GM19395 (cell line): ENCODE data around the gene DZIP3.
A peak's percentile ranks its signal among the peaks of the same experiment; 100 is the strongest.
"Not testable (repeated sequence)": the region's sequence is repeated elsewhere in the genome, so short reads cannot be mapped to it uniquely, and the experiment has no call there.

Source experiments
- ATAC-seq: cut with Tn5 transposase; IDR thresholded peaks from one replicate; pipeline ENCODE4 v1.9.1; 2021; ENCODE audit warnings: mild to moderate bottlenecking, moderate library complexity; ENCODE audit not compliant: unreplicated experiment

Gene DZIP3

DNA sequence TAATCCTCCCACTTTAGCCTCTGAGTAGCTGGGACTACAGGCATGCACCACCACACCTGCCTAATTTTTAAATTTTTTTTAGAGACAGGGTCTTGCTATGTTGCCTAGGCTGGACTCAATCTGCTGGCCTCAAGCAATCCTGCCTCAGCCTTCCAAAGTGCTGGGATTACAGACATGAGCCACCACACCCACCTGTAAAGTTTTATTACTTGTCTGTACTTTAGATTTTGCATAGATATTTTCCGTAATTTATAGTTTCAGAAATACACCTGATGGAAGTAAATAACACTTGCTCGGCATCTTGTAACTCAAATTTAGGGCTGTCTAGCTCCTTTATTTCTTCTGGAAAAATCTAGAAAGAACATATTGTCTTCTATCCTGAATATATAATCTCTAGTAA is 5.8 kb downstream of the DZIP3 start:
- ATAC-seq, result no peak

- no peak for ATAC-seq
These were observed 8.9 kb downstream of the DZIP3 start for GRCh38 chr3:108598375-108598774.

DNA sequence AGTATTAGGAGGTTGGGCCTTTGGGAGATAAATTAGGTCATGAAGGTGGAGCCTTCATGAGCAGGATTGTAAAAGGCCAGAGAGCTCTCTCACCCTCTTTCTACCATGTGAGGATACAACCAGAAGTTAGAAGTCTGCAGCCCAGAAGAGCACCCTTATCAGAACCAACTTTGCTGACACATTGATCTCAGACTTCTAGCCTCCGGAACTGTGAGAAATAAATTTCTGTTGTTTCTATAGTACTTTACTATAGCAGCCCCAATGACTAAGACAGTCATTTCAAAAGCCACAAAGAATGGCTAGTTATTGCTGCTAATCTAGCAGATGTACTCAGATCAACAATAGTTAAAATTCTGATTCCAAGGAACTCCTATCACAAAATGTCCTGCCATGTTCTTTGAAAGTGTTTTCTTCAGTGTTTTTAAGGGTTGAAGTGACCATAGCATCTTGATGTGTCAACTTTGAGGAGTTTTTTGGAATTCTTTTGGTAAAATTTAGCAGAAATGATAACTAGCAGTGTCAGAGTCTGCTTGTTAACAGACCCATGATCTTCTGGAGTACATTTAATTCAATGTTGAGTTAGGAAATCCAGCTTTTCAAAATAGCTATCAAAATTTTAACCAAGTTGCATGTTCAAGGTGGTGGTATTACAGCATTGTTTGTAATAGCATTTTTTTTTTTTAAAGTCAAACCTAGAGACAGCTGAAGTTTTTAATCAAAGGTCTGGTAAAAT is 10.3 kb downstream of the DZIP3 start:
- ATAC-seq, result no peak

DNA sequence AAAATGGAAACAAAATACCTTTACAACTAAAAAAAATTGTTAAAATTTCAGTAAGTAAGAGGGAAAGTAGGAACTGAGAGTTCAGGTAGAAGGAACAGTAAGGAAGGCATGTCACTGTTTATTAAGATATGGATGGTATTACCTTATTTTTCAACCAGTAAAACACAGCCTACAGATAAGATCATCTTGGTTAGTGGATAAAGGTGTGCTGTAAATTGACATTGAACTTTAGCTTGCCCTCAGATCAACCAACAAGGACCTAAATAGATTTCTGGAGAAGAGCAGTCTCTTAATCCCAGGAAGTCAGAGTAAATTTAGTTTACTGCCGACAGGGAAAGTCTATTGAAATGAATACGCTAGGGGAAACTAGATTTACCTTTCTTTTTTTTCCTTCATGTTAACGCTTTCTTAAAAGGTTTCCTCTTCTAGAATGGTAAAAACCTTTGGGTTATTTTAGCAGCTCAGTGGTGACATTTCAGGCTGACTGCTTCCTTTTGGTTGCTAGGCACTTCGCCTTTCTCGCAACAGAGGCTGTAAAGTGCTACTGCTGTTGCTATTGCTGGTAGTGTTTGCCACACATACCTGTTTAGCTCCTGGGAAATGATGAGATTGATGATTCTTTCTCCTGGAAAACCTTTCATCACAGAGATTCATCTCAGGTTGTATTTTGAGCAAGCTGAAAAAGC is 12.9 kb downstream of the DZIP3 start:
- ATAC-seq, result peak; percentile 77

DNA sequence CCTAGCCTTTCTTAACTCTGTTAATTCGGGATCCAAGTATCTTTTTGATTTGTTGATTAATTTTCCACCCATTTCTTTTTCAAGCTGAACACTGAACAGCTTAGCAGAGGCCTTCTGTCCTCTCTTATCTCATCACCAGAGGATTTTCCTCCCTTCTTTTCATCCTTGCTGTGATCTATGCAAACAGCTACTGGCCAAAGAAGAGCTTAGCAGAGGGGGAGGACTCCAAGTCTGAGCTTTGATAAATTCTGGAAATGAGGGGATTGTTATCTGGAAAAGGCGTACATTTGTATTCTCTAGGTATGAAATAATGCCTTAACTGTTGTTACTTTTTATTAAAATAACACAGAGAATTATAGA is 13.4 kb downstream of the DZIP3 start:
- peak; percentile 25 for ATAC-seq

- no peak for ATAC-seq
These were observed 14.2 kb downstream of the DZIP3 start for GRCh38 chr3:108603691-108604090.

DNA sequence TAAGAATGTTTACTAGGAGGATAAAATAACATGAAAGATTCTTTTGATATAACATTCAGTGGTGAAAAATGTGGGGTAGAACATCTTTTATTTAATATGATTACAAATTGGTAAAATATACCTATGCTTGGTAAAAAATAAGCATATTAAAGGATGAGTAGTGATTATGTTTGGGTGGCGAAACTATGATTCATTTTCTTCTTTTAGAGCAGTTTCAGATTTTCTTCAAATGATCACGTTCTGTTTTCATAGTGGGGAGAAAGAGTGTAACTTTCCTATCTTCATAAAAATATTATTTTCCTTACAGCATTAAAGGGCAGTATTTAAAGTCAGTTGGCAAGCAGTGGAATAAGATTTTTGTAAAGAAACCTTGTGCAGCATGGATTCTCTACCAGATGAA is 15.5 kb downstream of the DZIP3 start:
- ATAC-seq, result no peak

DNA sequence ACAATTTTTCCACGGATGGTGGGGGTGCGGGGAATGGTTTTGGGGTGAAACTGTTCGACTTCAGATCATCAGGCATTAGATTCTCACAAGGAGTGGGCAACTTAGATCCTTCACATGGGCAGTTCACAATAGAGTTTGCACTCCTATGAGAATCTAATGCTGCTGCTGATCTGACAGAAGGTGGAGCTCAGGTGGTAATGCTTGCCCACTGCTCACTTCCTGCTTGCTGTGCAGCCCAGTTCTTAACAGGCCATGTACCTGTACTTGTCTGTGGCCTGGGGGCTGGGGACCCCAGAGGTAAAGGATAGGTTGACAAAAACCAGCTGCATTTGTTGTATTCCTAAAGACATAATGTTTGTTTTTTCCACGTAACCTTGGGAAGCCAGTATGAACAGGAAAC is 16.0 kb downstream of the DZIP3 start:
- ATAC-seq, result no peak

DNA sequence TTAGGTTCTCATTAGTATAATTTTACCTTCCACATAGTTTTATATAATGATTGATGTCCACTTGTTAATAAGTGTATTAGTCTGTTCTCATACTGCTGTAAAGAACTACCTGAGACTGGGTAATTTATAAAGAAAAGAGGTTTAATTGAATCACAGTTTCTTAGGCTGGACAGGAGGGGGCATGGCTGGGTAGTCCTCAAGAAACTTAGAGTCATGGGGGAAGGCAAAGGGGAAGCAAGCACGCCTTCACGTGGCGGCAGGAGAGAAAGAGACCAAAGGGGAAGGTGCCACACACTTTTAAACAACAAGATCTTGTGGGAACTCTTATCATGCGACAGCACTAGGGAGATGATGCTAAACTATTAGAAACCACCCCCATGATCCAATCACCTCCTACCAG is 19.2 kb downstream of the DZIP3 start:
- ATAC-seq, result no peak

- ATAC-seq, result no peak
These were observed 21.1 kb downstream of the DZIP3 start for GRCh38 chr3:108610651-108611050.

DNA sequence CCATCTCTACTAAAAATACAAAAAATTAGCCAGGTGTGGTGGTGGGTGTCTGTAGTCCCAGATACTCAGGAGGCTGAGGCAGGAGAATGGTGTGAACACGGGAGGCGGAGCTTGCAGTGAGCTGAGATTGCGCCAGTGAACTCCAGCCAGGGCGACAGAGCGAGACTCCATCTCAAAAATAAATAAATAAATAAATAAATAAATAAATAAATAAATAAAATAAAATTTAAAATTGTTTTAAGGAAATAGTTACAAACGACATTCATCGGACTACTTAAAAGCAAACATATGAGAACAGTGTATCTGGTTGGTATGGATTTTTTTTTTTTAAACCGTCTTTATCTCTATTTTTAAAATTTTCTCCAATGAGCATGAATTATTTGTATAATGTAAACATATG is 26.6 kb downstream of the DZIP3 start:
- not testable (repeated sequence) for ATAC-seq

- ATAC-seq, result no peak
These were observed 30.7 kb downstream of the DZIP3 start for GRCh38 chr3:108620250-108620649.

DNA sequence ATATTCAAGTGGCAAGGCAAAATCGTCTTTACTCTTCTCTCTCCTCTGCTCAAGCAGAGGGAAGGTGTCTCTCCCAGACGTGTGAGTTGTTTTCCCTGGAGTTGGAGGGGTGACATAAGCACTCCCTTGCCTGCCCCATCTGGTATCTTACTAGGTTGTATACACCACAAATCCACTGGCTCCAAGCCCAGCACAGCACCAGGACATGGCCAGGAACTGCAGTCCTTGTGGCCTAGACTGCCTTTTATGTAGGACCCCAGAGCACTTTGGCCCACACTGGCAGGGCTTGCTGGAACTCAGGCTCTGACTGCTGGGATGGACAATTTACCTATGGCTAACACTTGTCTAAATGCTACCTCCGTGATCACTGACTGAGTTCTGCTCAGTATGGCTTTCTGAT is 34.0 kb downstream of the DZIP3 start:
- ATAC-seq, result no peak

- no peak for ATAC-seq
These were observed 40.5 kb downstream of the DZIP3 start for GRCh38 chr3:108629974-108630373.

- no peak for ATAC-seq
These were observed 53.0 kb downstream of the DZIP3 start for GRCh38 chr3:108642526-108642925.

- no peak for ATAC-seq
These were observed 55.8 kb downstream of the DZIP3 start for GRCh38 chr3:108645364-108645763.

DNA sequence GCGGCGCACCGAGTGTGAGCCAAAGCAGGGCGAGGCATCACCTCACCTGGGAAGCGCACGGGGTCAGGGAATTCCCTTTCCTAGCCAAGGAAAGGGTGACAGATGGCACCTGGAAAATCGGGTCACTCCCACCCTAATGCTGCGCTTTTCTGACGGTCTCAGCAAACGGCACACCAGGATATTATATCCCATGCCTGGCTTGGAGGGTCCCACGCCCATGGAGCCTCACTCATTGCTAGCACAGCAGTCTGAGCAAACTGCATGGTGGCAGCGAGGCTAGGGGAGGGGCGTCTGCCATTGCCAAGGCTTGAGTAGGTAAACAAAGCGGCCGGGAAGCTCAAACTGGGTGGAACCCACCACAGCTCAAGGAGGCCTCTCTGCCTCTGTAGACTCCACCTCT is 66.1 kb downstream of the DZIP3 start:
- not testable (repeated sequence) for ATAC-seq

- ATAC-seq, result no peak
These were observed 72.2 kb downstream of the DZIP3 start for GRCh38 chr3:108661699-108662098.

DNA sequence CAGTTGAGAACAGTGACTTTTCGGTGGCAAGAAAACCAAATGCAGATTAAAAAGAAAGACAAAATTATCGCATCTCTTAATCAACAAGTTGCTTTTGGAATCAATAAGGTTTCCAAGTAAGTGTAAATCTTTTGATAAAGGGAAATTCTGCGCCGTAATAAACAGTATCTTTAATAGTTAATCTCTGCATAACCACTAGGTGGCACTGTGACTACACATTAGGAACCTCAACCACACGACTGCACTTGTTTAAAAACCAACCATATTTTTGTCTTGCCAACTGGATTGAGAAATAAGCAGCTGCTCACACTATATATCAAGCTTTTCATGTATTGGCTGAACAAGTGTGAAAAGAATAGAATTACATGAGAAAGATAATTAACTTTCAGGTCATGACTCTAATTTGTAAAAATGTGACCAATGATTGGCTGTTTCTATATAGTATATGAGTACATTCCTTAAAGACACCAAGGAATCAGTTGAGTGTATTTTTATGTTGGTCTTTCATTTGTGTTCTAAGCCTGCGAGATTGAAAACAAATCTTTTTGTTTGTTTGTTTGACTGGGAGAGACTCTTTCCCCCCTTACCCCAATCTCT is 72.7 kb downstream of the DZIP3 start:
- peak; percentile 86 for ATAC-seq

GRCh38 chr3:108664266-108664665 is 74.7 kb downstream of the DZIP3 start:
- no peak for ATAC-seq

DNA sequence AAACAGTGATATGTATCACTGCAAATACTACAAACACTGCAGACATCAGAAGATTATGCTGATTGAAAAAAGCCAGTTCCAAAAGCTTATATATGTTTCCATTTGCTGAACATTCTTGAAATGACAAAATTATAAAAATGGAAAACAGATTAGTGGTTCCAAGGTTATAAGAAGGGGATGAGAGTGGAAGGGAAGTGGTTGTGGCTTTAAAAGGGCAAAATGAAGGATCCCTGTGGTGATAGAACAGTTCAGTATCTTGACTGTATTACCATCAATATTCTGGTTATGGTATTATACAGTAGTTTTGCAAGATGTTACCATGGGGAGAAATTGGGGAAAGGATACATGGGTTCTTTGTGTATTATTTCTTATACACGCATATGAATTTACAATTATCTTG is 77.8 kb downstream of the DZIP3 start:
- ATAC-seq, result no peak

DNA sequence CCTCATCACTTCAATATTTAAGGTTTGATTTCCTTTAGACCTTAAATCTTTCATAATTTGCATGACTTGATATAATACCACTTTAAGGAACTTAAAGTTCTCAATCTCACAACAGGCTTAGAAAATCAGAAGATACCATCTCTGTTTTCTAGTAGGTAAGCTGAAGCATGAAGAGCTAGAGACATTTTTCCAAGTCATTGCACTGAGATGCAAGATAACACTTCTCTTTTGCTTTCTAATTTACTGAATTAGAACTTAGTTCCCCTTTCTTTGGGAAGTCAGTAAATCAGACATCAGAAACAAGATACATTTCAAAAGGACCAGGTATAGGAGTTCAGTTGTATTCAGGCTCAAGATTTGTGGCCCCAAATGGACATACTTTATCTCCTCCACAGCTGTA is 79.7 kb downstream of the DZIP3 start:
- ATAC-seq, result peak; percentile 61
